ENCODE results near the gene CTNNBIP1. TPM values are rescaled to one million over a fixed set of nuclear protein-coding genes. Genes with fewer than 3 reads are reported as not detected.
A peak's percentile ranks its signal among the peaks of the same experiment; 100 is the strongest.
"Not testable (repeated sequence)": the region's sequence is repeated elsewhere in the genome, so short reads cannot be mapped to it uniquely, and the experiment has no call there.

CTNNBIP1 gene
- total RNA-seq, 1 donor from 2014 or later: 106 TPM

GRCh38 chr1:9917901-9918300 is 7.8 kb upstream of the CTNNBIP1 start:
- H3K4me3 Mint-ChIP-seq (ENCODE audit: unreplicated experiment): no peak overlapping the region
- DNase-seq (ENCODE audit: low spot score): no peak
- no peak overlapping the region for H3K27ac Mint-ChIP-seq (ENCODE audit: unreplicated experiment)
- H3K27me3 Mint-ChIP-seq (ENCODE audit: unreplicated experiment): no peaks in the 10 kb centered on the region
- TF ChIP-seq CTCF (IDR thresholded peaks at IDR 0.05; ENCODE audit: unreplicated experiment): no peak
- H3K4me1 Mint-ChIP-seq (ENCODE audit: unreplicated experiment): no peaks in the 10 kb centered on the region
- H3K36me3 Mint-ChIP-seq (ENCODE audit: low read depth, unreplicated experiment): no peaks in the 10 kb centered on the region
- H3K9me3 Mint-ChIP-seq (ENCODE audit: unreplicated experiment): no peaks in the 10 kb centered on the region

- DNase-seq (ENCODE audit: low spot score); H3K36me3 Mint-ChIP-seq (ENCODE audit: low read depth, unreplicated experiment); H3K4me3 Mint-ChIP-seq (ENCODE audit: unreplicated experiment); H3K27me3 Mint-ChIP-seq (ENCODE audit: unreplicated experiment); H3K27ac Mint-ChIP-seq (ENCODE audit: unreplicated experiment); H3K9me3 Mint-ChIP-seq (ENCODE audit: unreplicated experiment); H3K4me1 Mint-ChIP-seq (ENCODE audit: unreplicated experiment): not testable (repeated sequence)
These were observed 7.4 kb upstream of the CTNNBIP1 start for GRCh38 chr1:9917495-9917894.

GRCh38 chr1:9916452-9916851 is 6.4 kb upstream of the CTNNBIP1 start:
- no peak for TF ChIP-seq CTCF (IDR thresholded peaks at IDR 0.05; ENCODE audit: unreplicated experiment)
- Mint-ChIP-seq H3K27me3 (ENCODE audit: unreplicated experiment) (peaks cover 1% of the 10 kb centered on the region), H3K9me3 (ENCODE audit: unreplicated experiment) (no peaks in the 10 kb centered on the region)

GRCh38 chr1:9914610-9914937 is 4.5 kb upstream of the CTNNBIP1 start:
- no peak for TF ChIP-seq CTCF (IDR thresholded peaks at IDR 0.05; ENCODE audit: unreplicated experiment)
- Mint-ChIP-seq H3K36me3 (ENCODE audit: low read depth, unreplicated experiment) (no peaks in the 10 kb centered on the region), H3K4me1 (ENCODE audit: unreplicated experiment) (peaks cover 15% of the 10 kb centered on the region), H3K27me3 (ENCODE audit: unreplicated experiment) (peaks cover 1% of the 10 kb centered on the region), H3K9me3 (ENCODE audit: unreplicated experiment) (no peaks in the 10 kb centered on the region), H3K27ac (ENCODE audit: unreplicated experiment) (no peak overlapping the region), H3K4me3 (ENCODE audit: unreplicated experiment) (no peak overlapping the region)
- no peak for DNase-seq (ENCODE audit: low spot score)

More at GRCh38 chr1:9916452-9916851, 6.4 kb upstream of the CTNNBIP1 start:
- no peak for DNase-seq (ENCODE audit: low spot score)
- H3K4me3 Mint-ChIP-seq (ENCODE audit: unreplicated experiment): no peak overlapping the region
- H3K27ac Mint-ChIP-seq (ENCODE audit: unreplicated experiment): no peak overlapping the region
- no peaks in the 10 kb centered on the region for H3K36me3 Mint-ChIP-seq (ENCODE audit: low read depth, unreplicated experiment)
- peaks cover 6% of the 10 kb centered on the region for H3K4me1 Mint-ChIP-seq (ENCODE audit: unreplicated experiment)

- Mint-ChIP-seq H3K4me3 (ENCODE audit: unreplicated experiment) (peak overlapping the region; percentile 45), H3K9me3 (ENCODE audit: unreplicated experiment) (no peaks in the 10 kb centered on the region), H3K27ac (ENCODE audit: unreplicated experiment) (peak overlapping the region; percentile 0), H3K4me1 (ENCODE audit: unreplicated experiment) (peaks cover 33% of the 10 kb centered on the region), H3K36me3 (ENCODE audit: low read depth, unreplicated experiment) (peaks cover 13% of the 10 kb centered on the region), H3K27me3 (ENCODE audit: unreplicated experiment) (peaks cover 5% of the 10 kb centered on the region)
- DNase-seq (ENCODE audit: low spot score): no peak
- no peak for TF ChIP-seq CTCF (IDR thresholded peaks at IDR 0.05; ENCODE audit: unreplicated experiment)
These were observed 2.3 kb upstream of the CTNNBIP1 start for GRCh38 chr1:9912264-9912936.
